ENCODE results near the gene CHN2. TPM values are rescaled to one million over a fixed set of nuclear protein-coding genes. Genes with fewer than 3 reads are reported as not detected.

The CHN2 gene
- total RNA-seq, 2 experiments from 2014 or later = not detected

DNA sequence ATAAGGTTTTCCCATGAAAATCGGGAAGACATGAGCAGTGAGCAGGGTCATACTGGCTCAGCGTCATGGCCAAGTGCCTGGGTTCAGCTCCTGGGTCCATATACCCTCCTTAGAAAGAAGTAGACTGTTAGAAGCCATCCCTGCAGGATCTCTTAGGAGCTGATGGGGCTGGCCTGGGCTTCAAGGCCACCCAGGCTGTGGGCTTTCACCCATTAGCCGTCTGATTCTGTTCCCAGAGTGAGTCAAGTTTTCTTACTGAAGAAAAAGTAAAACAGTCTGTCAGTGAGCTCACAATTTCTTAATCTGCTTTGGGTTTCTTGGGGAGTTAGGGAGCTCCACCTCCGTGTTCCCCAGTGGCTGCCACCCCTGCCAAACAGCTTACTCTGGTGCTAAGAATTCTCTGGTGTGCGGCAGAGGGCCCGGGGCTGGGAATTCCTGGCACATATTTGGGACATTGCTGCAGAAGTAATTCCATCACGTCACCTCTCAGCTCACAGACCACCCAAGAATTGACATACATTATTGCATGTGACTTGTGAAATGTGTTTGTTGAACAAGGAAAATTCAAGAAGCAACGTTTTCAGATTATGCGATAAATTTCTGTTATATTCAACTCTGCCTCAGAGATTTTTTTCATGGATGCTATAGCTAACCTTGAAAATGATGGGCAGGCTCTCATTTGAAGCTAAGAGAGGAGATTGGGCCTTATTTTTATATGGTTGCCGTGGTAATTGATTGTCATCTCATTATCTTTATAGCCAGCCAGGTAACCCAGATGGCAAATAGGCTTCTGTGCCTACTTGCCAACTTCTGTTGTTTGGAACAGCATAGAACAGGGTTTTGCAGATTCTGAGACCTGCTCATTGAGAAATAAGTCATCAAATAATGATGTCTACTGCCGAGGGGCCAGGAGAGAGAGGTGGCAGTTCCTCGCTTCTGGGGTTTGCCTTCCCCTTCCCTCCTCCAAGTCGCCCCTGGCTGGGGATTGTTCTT lies 166.4 kb downstream of the CHN2 start:
- Mint-ChIP-seq H3K27ac (no peak overlapping the region), H3K9me3 (no peaks in the 10 kb centered on the region), H3K4me1 (ENCODE audit: low read depth) (no peaks in the 10 kb centered on the region), H3K4me3 (no peak overlapping the region), H3K27me3 (ENCODE audit: low read depth) (no peaks in the 10 kb centered on the region), H3K36me3 (ENCODE audit: low read depth) (no peaks in the 10 kb centered on the region)
- intact Hi-C loops (cut with micrococcal nuclease) = no loop called here
- CTCF ChIA-PET = no interaction called here
- no peak for DNase-seq

- no peak overlapping the region for H3K4me3 Mint-ChIP-seq
- no peaks in the 10 kb centered on the region for H3K4me1 Mint-ChIP-seq (ENCODE audit: low read depth)
- H3K27ac Mint-ChIP-seq = no peak overlapping the region
- no peaks in the 10 kb centered on the region for H3K36me3 Mint-ChIP-seq (ENCODE audit: low read depth)
- no peak for DNase-seq
- CTCF ChIA-PET = no interaction called here
- H3K9me3 Mint-ChIP-seq = no peaks in the 10 kb centered on the region
- intact Hi-C loops (cut with micrococcal nuclease) = no loop called here
- H3K27me3 Mint-ChIP-seq (ENCODE audit: low read depth) = no peaks in the 10 kb centered on the region
These were observed 167.8 kb downstream of the CHN2 start for GRCh38 chr7:29362380-29362779.

- H3K9me3 Mint-ChIP-seq = no peaks in the 10 kb centered on the region
- CTCF ChIA-PET = no interaction called here
- H3K4me3 Mint-ChIP-seq = no peak overlapping the region
- H3K27me3 Mint-ChIP-seq (ENCODE audit: low read depth) = no peaks in the 10 kb centered on the region
- no peaks in the 10 kb centered on the region for H3K36me3 Mint-ChIP-seq (ENCODE audit: low read depth)
- intact Hi-C loops (cut with micrococcal nuclease) = no loop called here
- no peak overlapping the region for H3K27ac Mint-ChIP-seq
- H3K4me1 Mint-ChIP-seq (ENCODE audit: low read depth) = no peaks in the 10 kb centered on the region
- DNase-seq = no peak
These were observed 169.3 kb downstream of the CHN2 start for GRCh38 chr7:29363636-29364425.

- Mint-ChIP-seq H3K4me3 (no peak overlapping the region), H3K36me3 (ENCODE audit: low read depth) (no peaks in the 10 kb centered on the region), H3K4me1 (ENCODE audit: low read depth) (no peaks in the 10 kb centered on the region), H3K27me3 (ENCODE audit: low read depth) (no peaks in the 10 kb centered on the region), H3K9me3 (no peaks in the 10 kb centered on the region), H3K27ac (no peak overlapping the region)
- no peak for DNase-seq
- CTCF ChIA-PET = no interaction called here
- intact Hi-C loops (cut with micrococcal nuclease) = no loop called here
These were observed 170.1 kb downstream of the CHN2 start for GRCh38 chr7:29364661-29365060.

- Mint-ChIP-seq H3K27ac (no peak overlapping the region), H3K4me3 (no peak overlapping the region), H3K9me3 (no peaks in the 10 kb centered on the region), H3K36me3 (ENCODE audit: low read depth) (no peaks in the 10 kb centered on the region), H3K4me1 (ENCODE audit: low read depth) (no peaks in the 10 kb centered on the region), H3K27me3 (ENCODE audit: low read depth) (no peaks in the 10 kb centered on the region)
- no peak for DNase-seq
- CTCF ChIA-PET = no interaction called here
- intact Hi-C loops (cut with micrococcal nuclease) = no loop called here
These were observed 170.8 kb downstream of the CHN2 start for GRCh38 chr7:29365423-29365822.

DNA sequence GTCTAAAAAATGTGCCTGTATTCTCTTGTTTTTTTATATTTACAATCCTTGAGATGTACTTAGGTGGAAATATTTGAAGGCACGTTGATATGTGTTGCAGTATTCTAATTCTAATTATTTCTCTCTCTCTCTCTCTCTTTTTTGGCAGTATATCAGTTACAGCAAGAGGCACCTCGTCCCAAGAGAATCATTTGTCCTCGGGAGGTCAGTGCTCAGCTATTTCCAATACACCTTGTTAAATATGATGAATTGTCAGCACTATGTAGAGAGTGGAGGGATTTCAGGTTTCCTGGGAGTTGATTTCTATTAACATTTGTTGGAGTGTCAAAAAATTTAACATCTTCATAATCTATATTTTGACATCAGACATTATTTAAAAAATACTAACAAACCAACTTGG lies 173.2 kb downstream of the CHN2 start:
- CTCF ChIA-PET = no interaction called here
- no peaks in the 10 kb centered on the region for H3K4me1 Mint-ChIP-seq (ENCODE audit: low read depth)
- no peaks in the 10 kb centered on the region for H3K36me3 Mint-ChIP-seq (ENCODE audit: low read depth)
- no peaks in the 10 kb centered on the region for H3K9me3 Mint-ChIP-seq
- no peak overlapping the region for H3K4me3 Mint-ChIP-seq
- no peaks in the 10 kb centered on the region for H3K27me3 Mint-ChIP-seq (ENCODE audit: low read depth)
- DNase-seq = no peak
- H3K27ac Mint-ChIP-seq = no peak overlapping the region
- intact Hi-C loops (cut with micrococcal nuclease) = no loop called here

GRCh38 chr7:29369909-29370488 lies 175.4 kb downstream of the CHN2 start:
- CTCF ChIA-PET = no interaction called here
- Mint-ChIP-seq H3K27ac (no peak overlapping the region), H3K36me3 (ENCODE audit: low read depth) (no peaks in the 10 kb centered on the region), H3K27me3 (ENCODE audit: low read depth) (no peaks in the 10 kb centered on the region), H3K4me1 (ENCODE audit: low read depth) (no peaks in the 10 kb centered on the region), H3K9me3 (no peaks in the 10 kb centered on the region), H3K4me3 (no peak overlapping the region)
- intact Hi-C loops (cut with micrococcal nuclease) = no loop called here
- DNase-seq = no peak

DNA sequence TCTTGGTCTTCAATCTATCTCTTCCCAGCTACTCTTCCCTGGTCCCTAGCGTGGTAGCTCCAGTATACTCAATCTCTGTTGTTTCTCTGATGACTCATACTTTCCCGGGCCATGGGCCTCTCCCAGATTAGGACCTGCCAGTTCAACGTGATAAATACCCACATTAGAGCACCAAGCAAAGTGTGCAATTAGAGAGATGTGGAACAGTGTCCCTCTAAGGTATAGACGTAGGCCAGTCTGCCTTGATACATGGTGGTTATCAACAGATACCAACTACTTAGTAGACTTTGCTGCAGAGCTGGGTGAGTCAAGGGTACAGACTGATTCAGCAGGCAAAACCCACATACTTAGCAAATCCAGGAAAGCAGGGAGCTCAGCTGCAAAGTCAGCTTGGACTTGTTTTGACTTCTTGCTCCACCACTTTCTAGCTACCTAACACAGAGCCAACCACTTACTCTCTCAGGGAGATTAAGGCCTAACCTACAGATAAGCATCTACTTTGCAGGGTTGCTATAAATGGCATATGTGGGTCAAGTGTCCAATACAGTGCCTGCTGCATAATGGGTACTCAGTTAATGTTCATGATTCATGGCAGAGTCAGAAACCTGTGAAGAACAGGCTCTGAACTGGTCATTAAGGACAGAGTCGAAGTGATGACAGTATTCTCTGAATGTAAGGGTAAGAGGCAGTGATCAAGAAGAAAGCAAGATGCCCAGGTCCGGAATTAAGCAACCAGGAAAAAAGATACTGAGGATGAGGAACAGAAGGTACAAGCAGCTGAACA lies 176.1 kb downstream of the CHN2 start:
- Mint-ChIP-seq H3K4me1 (ENCODE audit: low read depth) (no peaks in the 10 kb centered on the region), H3K27me3 (ENCODE audit: low read depth) (no peaks in the 10 kb centered on the region), H3K36me3 (ENCODE audit: low read depth) (no peaks in the 10 kb centered on the region), H3K27ac (no peak overlapping the region), H3K4me3 (no peak overlapping the region), H3K9me3 (no peaks in the 10 kb centered on the region)
- intact Hi-C loops (cut with micrococcal nuclease) = no loop called here
- DNase-seq = no peak
- CTCF ChIA-PET = no interaction called here

- intact Hi-C loops (cut with micrococcal nuclease) = no loop called here
- Mint-ChIP-seq H3K27me3 (ENCODE audit: low read depth) (no peaks in the 10 kb centered on the region), H3K4me1 (ENCODE audit: low read depth) (no peaks in the 10 kb centered on the region), H3K9me3 (no peaks in the 10 kb centered on the region), H3K27ac (no peak overlapping the region), H3K4me3 (no peak overlapping the region), H3K36me3 (ENCODE audit: low read depth) (no peaks in the 10 kb centered on the region)
- no peak for DNase-seq
- CTCF ChIA-PET = no interaction called here
These were observed 176.9 kb downstream of the CHN2 start for GRCh38 chr7:29371472-29371871.

DNA sequence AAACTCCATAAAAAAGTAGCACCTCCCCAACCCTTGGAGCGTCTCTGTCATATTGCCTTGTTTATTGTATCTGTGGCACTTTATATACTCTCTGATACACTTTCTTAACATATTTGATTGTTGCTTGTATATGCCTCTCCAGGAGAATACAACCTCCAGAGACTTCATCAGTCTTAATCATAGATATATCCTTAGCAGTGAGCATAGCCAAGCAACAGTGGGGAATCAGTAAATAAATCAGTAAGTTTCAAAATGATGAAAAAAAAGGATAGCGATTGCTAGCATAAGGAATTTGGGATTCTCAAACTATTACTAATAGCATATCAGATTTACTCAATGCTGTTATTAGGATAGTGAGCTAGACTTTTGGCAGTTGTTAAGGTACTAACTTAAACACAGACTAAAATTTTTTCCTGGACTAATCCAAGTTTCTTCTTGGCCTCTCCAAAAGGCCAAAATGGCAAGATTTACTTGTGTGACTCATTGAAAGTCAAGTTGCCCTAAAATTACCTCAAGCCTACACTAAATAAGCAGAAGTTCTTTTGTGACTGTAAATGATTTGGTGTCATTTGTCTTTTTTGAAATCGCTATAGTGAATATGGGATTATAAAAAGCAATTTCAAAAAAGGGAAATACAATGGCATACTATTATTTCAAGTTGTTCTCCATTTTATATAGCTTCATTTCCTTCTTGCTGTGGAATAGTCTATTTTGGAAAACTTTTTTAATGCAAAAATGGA lies 177.9 kb downstream of the CHN2 start:
- no peaks in the 10 kb centered on the region for H3K36me3 Mint-ChIP-seq (ENCODE audit: low read depth)
- no peak overlapping the region for H3K27ac Mint-ChIP-seq
- CTCF ChIA-PET = interaction anchor here (0.9 kb wide), 1 partner anchor 32 kb away, joined by 7 read pairs; no protein-coding TSS in a partner anchor

GRCh38 chr7:29375641-29376562 lies 181.3 kb downstream of the CHN2 start:
- no peak for DNase-seq
- CTCF ChIA-PET = interaction anchor here (0.8 to 1.2 kb wide), 2 partner anchors 50 to 78 kb away, joined by 3 read pairs; no protein-coding TSS in a partner anchor
- Mint-ChIP-seq H3K4me1 (ENCODE audit: low read depth) (no peaks in the 10 kb centered on the region), H3K27ac (no peak overlapping the region), H3K4me3 (no peak overlapping the region), H3K36me3 (ENCODE audit: low read depth) (no peaks in the 10 kb centered on the region), H3K27me3 (ENCODE audit: low read depth) (no peaks in the 10 kb centered on the region), H3K9me3 (no peaks in the 10 kb centered on the region)
- intact Hi-C loops (cut with micrococcal nuclease) = no loop called here

More for the DNA sequence above, 177.9 kb downstream of the CHN2 start:
- DNase-seq = no peak
- no peaks in the 10 kb centered on the region for H3K9me3 Mint-ChIP-seq
- H3K4me3 Mint-ChIP-seq = no peak overlapping the region
- intact Hi-C loops (cut with micrococcal nuclease) = no loop called here
- no peaks in the 10 kb centered on the region for H3K27me3 Mint-ChIP-seq (ENCODE audit: low read depth)
- no peaks in the 10 kb centered on the region for H3K4me1 Mint-ChIP-seq (ENCODE audit: low read depth)

Data from activated naive CD4-positive, alpha-beta T cell treated with anti-CD3 and anti-CD28 coated beads for 36 hours (primary cell).